Measurements from ENCODE around the gene ARID2. TPM values are rescaled to one million over a fixed set of nuclear protein-coding genes. Genes with fewer than 3 reads are reported as not detected.

The ARID2 gene
- total RNA-seq, 1 experiment from 2014 or later = 11.1 TPM

- DNase-seq (ENCODE audit: low spot score) = no peak
These were observed 198.8 kb downstream of the ARID2 start for GRCh38 chr12:45928309-45928708.

GRCh38 chr12:45930369-45930768 is 200.9 kb downstream of the ARID2 start:
- no peak for DNase-seq (ENCODE audit: low spot score)

- DNase-seq (ENCODE audit: low spot score) = no peak
These were observed 204.0 kb downstream of the ARID2 start for GRCh38 chr12:45933504-45933903.

- DNase-seq (ENCODE audit: low spot score) = no peak
These were observed 205.4 kb downstream of the ARID2 start for GRCh38 chr12:45934956-45935355.

GRCh38 chr12:45938566-45938965 is 209.1 kb downstream of the ARID2 start:
- DNase-seq (ENCODE audit: low spot score) = no peak

GRCh38 chr12:45939759-45940158 is 210.3 kb downstream of the ARID2 start:
- DNase-seq (ENCODE audit: low spot score) = no peak

GRCh38 chr12:45944771-45945170 is 215.3 kb downstream of the ARID2 start:
- no peak for DNase-seq (ENCODE audit: low spot score)

GRCh38 chr12:45946435-45946834 is 216.9 kb downstream of the ARID2 start:
- no peak for DNase-seq (ENCODE audit: low spot score)

GRCh38 chr12:45948546-45948945 is 219.0 kb downstream of the ARID2 start:
- DNase-seq (ENCODE audit: low spot score) = no peak

Small RNAs within 50 kb of the gene (small RNA-seq; reads per million reads assigned to genes)
- gene RN7SL246P = not detected
